ENCODE results near the gene VANGL2.

Gene VANGL2

DNA sequence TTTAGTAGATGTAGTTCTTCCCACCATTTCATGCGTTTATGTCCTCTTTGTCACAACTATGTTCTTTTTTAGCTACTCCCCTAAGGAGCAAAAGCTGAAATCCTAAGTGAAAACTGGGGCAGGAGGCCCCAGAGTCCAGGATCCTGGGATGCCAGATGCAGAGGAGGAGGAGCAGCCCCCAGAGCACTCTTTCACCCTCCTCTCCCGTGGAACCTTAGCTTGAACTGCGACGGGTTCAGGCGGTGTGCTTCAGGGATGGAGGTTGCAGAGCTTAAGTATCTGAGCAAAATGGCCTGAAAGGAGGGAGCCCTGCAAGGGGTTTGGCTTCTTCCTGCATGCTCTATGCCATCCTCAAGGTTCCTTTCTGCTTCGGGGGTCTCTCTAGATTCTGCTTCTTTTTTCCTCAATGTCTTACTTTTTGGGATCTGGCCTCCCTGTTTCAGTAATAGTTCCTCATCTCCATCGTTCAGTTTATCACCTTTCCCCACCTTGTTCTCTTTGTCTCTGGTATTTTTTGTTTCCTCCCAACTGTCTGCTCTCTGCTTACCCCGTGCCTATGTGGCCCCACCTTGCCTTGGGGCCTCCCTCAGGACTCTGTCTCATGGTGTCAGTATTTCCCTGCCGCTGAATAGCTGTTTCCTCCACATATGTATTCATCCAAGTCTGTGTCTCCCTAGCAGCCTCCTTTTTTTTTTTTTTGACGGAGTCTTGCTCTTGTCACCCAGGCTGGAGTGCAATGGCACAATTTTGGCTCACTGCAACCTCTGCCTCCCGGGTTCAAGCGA, 36.2 kb upstream of the VANGL2 start:
- no peak overlapping the region for H3K27ac ChIP-seq
- TF ChIP-seq ZFX (IDR thresholded peaks at IDR 0.05) (no peak), CTCF (conservative IDR thresholded peaks at IDR 0.05) (no peak)

- no peak overlapping the region for H3K27ac ChIP-seq
- TF ChIP-seq ZFX (IDR thresholded peaks at IDR 0.05): no peak
- no peak for TF ChIP-seq CTCF (conservative IDR thresholded peaks at IDR 0.05)
These were observed 35.0 kb upstream of the VANGL2 start for GRCh38 chr1:160365325-160365724.

DNA sequence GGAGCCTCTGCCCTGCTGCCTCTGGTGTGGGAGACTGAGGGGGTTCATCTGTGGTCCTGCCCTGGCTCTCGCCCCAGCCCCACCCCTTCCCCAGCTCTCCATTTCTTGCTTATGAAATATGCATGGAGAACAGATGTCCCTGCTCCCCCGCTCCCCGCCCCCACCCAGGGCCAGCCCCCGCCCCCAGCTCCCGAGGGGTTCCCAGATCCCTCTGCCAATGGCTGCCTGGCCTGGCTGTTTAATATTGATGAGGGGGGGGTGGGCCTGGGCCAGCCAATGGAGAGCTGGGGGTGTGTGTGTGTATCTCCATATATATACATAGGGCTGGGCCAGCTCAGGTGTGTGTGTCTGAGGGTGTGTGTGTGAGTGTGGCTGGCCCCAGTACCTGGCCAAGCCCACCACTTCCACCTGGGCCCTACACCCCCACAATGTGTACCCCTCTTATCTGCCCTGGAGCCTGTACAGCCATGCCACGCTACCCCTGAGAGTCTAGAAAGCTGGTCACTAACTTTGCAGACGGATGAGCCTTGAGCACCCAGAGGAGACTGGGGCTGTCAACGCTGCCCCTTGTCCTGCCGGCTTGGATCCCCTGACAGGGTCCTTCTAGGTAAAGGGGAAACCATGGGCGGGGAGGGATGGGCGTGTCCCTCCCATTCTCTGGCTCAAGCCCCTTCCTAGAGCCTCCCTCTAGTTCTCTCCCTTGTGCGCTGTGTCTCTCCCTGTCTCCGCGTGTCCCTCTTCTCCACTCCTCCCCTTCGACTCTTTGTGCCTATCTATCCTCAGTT, 33.4 kb upstream of the VANGL2 start, which contains the start of gene NHLH1:
TSS of gene NHLH1 (plus strand) at position 341 of the 785 bp plus-strand sequence. CDS start 3,661 bp downstream, outside the sequence.
- TF ChIP-seq ZFX (IDR thresholded peaks at IDR 0.05): no peak
- TF ChIP-seq CTCF (conservative IDR thresholded peaks at IDR 0.05): no peak
- H3K27ac ChIP-seq: no peak within 1 kb of the TSS

GRCh38 chr1:160367516-160367900, 32.9 kb upstream of the VANGL2 start:
- no peak for TF ChIP-seq ZFX (IDR thresholded peaks at IDR 0.05)
- no peak for TF ChIP-seq CTCF (conservative IDR thresholded peaks at IDR 0.05)

DNA sequence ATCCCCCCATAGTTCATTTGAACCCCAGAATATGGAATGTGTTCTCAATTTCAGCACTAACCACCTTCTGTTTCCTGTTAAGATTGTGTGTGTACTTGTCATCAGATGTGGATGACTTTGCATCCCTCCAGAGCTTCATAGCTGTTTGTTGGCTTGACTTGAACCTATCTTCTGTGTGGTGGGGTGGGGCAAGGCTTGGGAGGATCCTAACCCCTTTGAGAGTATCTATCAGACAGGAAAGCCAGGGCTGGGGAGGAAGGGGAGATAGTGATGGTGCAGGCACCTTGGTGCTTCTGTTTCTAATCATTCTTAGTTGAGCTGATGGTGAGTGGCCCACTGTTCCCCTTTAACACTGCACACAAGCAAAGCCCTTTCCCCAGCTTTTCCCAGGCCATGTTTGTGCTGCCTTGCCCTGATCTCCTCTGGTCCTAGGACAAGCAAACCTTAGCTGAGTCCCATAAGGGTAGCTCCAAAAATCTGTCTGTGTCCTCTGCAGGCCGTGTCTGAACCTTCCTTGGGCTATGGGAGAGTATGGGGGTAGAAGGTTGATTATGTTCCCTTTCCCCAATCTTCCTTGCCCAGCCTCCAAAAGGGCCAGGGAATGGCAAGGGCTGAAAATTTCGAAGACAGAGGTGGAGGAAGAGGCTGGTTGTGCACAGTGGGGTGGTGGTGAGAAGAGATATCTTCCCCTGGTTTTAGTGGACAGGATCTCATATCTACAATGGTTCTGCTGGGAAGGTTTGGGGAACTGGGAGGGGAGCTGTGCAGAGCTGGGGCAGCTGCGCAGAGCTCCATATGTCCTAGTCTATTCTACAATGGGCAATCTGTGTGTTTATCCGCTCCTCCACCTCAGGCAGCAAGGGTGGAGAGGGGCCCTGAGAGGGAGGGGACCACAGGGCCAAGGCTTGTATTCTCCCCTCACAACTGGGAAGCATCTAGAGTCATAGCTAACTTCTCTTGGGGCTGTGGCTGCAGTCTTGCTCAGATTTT, 32.1 kb upstream of the VANGL2 start:
- no peak overlapping the region for H3K27ac ChIP-seq
- no peak for TF ChIP-seq CTCF (conservative IDR thresholded peaks at IDR 0.05)
- no peak for TF ChIP-seq ZFX (IDR thresholded peaks at IDR 0.05)

More at GRCh38 chr1:160367516-160367900, 32.9 kb upstream of the VANGL2 start:
- no peak overlapping the region for H3K27ac ChIP-seq

GRCh38 chr1:160369087-160369486, 31.3 kb upstream of the VANGL2 start:
- TF ChIP-seq ZFX (IDR thresholded peaks at IDR 0.05) (no peak), CTCF (conservative IDR thresholded peaks at IDR 0.05) (no peak)
- no peak overlapping the region for H3K27ac ChIP-seq

Measured in C4-2B (cell line).